Endothelial cell of umbilical vein (primary cell): ENCODE measurements around the gene PNPLA1. TPM values are rescaled to one million over a fixed set of nuclear protein-coding genes. Genes with fewer than 3 reads are reported as not detected.

Experiments used
- BruUV-seq: library from RNA; stranded (reverse); fragments of 400-500 nt; replicated peaks from 2 replicates; lab custom pipeline; 2021; lab: Mats Ljungman, UMichigan
- CTCF ChIA-PET: fragments of 300-600, 350-600 bp; sonication (Branson Sonifier 250); formaldehyde crosslinking; loops from one replicate; lab custom pipeline; 2021; ENCODE audit warnings: antibody characterized with exemption, inconsistent platforms; lab: Charles Lee
- POLR2A ChIA-PET: fragments of 300-600, 350-600 bp; sonication (Branson Sonifier 250); formaldehyde crosslinking; loops from one replicate; lab custom pipeline; 2021; ENCODE audit warnings: antibody characterized with exemption, inconsistent platforms; lab: Charles Lee
- DNase-seq: peaks from one replicate; pipeline ENCODE4 v3.0.0-alpha.2; 2011; ENCODE audit warnings: low read depth, low spot score
- FAIRE-seq: peaks from 2 replicates; lab custom pipeline; 2011; peaks lifted over from hg19 to GRCh38; lab: Jason Lieb, UNC
- H2AFZ ChIP-seq: 2 replicates; pipeline ENCODE4 v1.6.0; 2012; ENCODE audit warnings: low read depth, low read length, control low read depth, inconsistent platforms
- H3K27ac ChIP-seq: 2 replicates; pipeline ENCODE4 v1.5.1; 2011; ENCODE audit warnings: low read depth, mild to moderate bottlenecking, control low read depth, low read length, moderate library complexity; ENCODE audit not compliant: insufficient read depth
- H3K27me3 ChIP-seq, 2 experiments: 2 replicates each; pipeline versions ENCODE4 v1.6.0 to v1.6.1; 2011; ENCODE audit warnings: low read length in 2 of 2, mixed read lengths in 1 of 2; ENCODE audit not compliant: control insufficient read depth in 2 of 2, insufficient read depth in 2 of 2
- H3K36me3 ChIP-seq, 2 experiments: 2 replicates in 1 of 2; 3 replicates in 1 of 2; pipeline ENCODE4 v1.5.1; 2011; ENCODE audit warnings: low read length in 2 of 2, mild to moderate bottlenecking in 1 of 2, moderate library complexity in 1 of 2; ENCODE audit not compliant: control insufficient read depth in 2 of 2, insufficient read depth in 2 of 2; ENCODE audit errors: extremely low read depth in 1 of 2
- H3K4me1 ChIP-seq: 3 replicates; pipeline ENCODE4 v1.5.1; 2011; ENCODE audit warnings: mild to moderate bottlenecking, low read length; ENCODE audit not compliant: control insufficient read depth, insufficient read depth; ENCODE audit errors: extremely low read depth
- H3K4me2 ChIP-seq: 2 replicates; pipeline ENCODE4 v1.6.1; 2011; ENCODE audit warnings: low read length, control low read depth, mixed read lengths; ENCODE audit not compliant: insufficient read depth
- H3K4me3 ChIP-seq, 3 experiments: fragments of 200-600 bp in 1 of 3; sonication (generic), shearing (Covaris generic) in 1 of 3; replicated peaks in 1 of 3; 2 replicates each; pipeline ENCODE4 v1.5.1; 2011 to 2016; ENCODE audit warnings: control low read depth in 3 of 3, low read length in 3 of 3, mild to moderate bottlenecking in 2 of 3, inconsistent platforms in 1 of 3, low read depth in 1 of 3, moderate library complexity in 1 of 3; ENCODE audit not compliant: insufficient read depth in 1 of 3
- H3K79me2 ChIP-seq: 2 replicates; pipeline ENCODE4 v1.6.0; 2012; ENCODE audit warnings: low read length, inconsistent platforms; ENCODE audit not compliant: control insufficient read depth, insufficient read depth
- H3K9ac ChIP-seq: replicated peaks from 2 replicates; pipeline ENCODE3; 2011; ENCODE audit warnings: low read length, control low read depth; ENCODE audit not compliant: insufficient read depth; ENCODE audit errors: extremely low read depth
- H3K9me1 ChIP-seq: replicated peaks from 3 replicates; pipeline ENCODE4 v1.6.0; 2011; ENCODE audit warnings: mild to moderate bottlenecking, low read length; ENCODE audit not compliant: control insufficient read depth, insufficient read depth; ENCODE audit errors: extremely low read depth
- H3K9me3 ChIP-seq: replicated peaks from 2 replicates; pipeline ENCODE4 v1.5.1; 2012; ENCODE audit warnings: low read length, inconsistent platforms; ENCODE audit not compliant: control insufficient read depth, insufficient read depth
- H4K20me1 ChIP-seq: replicated peaks from 2 replicates; pipeline ENCODE3; 2011; ENCODE audit warnings: mild to moderate bottlenecking, low read length; ENCODE audit not compliant: control insufficient read depth, insufficient read depth; ENCODE audit errors: extremely low read depth
- CTCF ChIP-seq, 2 donors: IDR thresholded peaks; 1 replicate in 1 of 2; 2 replicates in 1 of 2; pipeline ENCODE4 v1.5.1; 2011; ENCODE audit warnings: low read length in 2 of 2, mild to moderate bottlenecking in 2 of 2, moderate library complexity in 2 of 2, control low read depth in 1 of 2, inconsistent platforms in 1 of 2, low read depth in 1 of 2; ENCODE audit not compliant: insufficient read depth in 1 of 2; ENCODE audit errors: extremely low read depth in 1 of 2
- EZH2 ChIP-seq: IDR thresholded peaks from 2 replicates; pipeline ENCODE4 v1.6.1; 2012; ENCODE audit warnings: borderline replicate concordance, low read depth, mild to moderate bottlenecking, moderate library complexity, low read length, inconsistent platforms; ENCODE audit not compliant: severe bottlenecking
- FOS ChIP-seq: IDR thresholded peaks from 2 replicates; pipeline ENCODE4 v1.6.1; 2011; ENCODE audit warnings: mild to moderate bottlenecking, low read length, moderate library complexity, borderline replicate concordance; ENCODE audit not compliant: insufficient read depth
- GATA2 ChIP-seq: IDR thresholded peaks from 2 replicates; pipeline ENCODE4 v1.7.0; 2011; ENCODE audit warnings: low read depth, mild to moderate bottlenecking, moderate library complexity, mixed read lengths, low read length; ENCODE audit not compliant: insufficient read length, insufficient read depth
- JUN ChIP-seq: IDR thresholded peaks from 2 replicates; pipeline ENCODE4 v1.6.1; 2011; ENCODE audit warnings: borderline replicate concordance, low read depth; ENCODE audit not compliant: insufficient read length, insufficient read depth
- MAX ChIP-seq: IDR thresholded peaks from 2 replicates; pipeline ENCODE4 v1.6.1; 2011; ENCODE audit not compliant: insufficient read depth, insufficient read length
- MYC ChIP-seq: IDR thresholded peaks from one replicate; pipeline ENCODE4 v1.6.1; 2011; ENCODE audit warnings: mild to moderate bottlenecking, low read depth, low read length
- POLR2A ChIP-seq: IDR thresholded peaks from 2 replicates; pipeline ENCODE4 v1.6.1; 2012; ENCODE audit warnings: low read depth, mild to moderate bottlenecking, control low read depth, low read length
- POLR2AphosphoS5 ChIP-seq: IDR thresholded peaks from 2 replicates; pipeline ENCODE4 v1.6.1; 2012; ENCODE audit warnings: low read depth, mild to moderate bottlenecking, control low read depth, low read length, moderate library complexity; ENCODE audit not compliant: insufficient read depth
- dilution Hi-C: fragments of 300-500 bp; cut with MboI; formaldehyde crosslinking; loops from one replicate; pipeline ENCODE4 v1.15.0; 2019; ENCODE audit warnings: low sequenced_read_pairs; ENCODE audit not compliant: extremely low pct_ligation_motif_present
- intact Hi-C: fragments of 100-400 bp; cut with micrococcal nuclease; formaldehyde crosslinking; loops from one replicate; pipeline ENCODE4 v1.10.0; 2022
- polyA plus RNA-seq, 4 experiments: library from polyadenylated mRNA; depleted of rRNA in 3 of 4; stranded (reverse) in 3 of 4; unstranded in 1 of 4; fragments of >200 nt; gene quantifications; 2 replicates each; pipeline versions ENCODE4 v1.2.1 to v1.2.3, GENCODE V29; 2011 to 2012; ENCODE audit warnings: missing spikeins in 1 of 4
- total RNA-seq: library from RNA; stranded (reverse); gene quantifications from 2 replicates; pipeline ENCODE4 v1.2.3, GENCODE V29; 2021

PNPLA1 gene
- total and polyA plus RNA-seq, 2 donors (not counting 3 experiments of a cell fraction or from before 2014, with no cell fraction given) = not detected

GRCh38 chr6:36343109-36343680 is 73.3 kb downstream of the PNPLA1 start:
- H3K4me2 ChIP-seq = no peak overlapping the region
- H3K9me3 ChIP-seq = no peaks in the 10 kb centered on the region
- H3K9me1 ChIP-seq = no peaks in the 10 kb centered on the region
- no peak overlapping the region for H3K27ac ChIP-seq
- no TSS peak for BruUV-seq
- FAIRE-seq (no peak), DNase-seq (no peak)
- CTCF ChIA-PET = interaction anchor here (1.4 to 13.2 kb wide), 4 partner anchors 8 to 41 kb away, joined by 3 to 373 read pairs (median 42); no protein-coding TSS in a partner anchor
- H3K79me2 ChIP-seq = no peaks in the 10 kb centered on the region
- H3K36me3 ChIP-seq = no peaks in the 10 kb centered on the region
- no peak overlapping the region for H3K9ac ChIP-seq
- H3K27me3 ChIP-seq = peaks cover 26 to 44% of the 10 kb centered on the region in 2 experiments
- H2AFZ ChIP-seq = no peak overlapping the region
- dilution Hi-C loops (no loop called here), intact Hi-C loops (no loop called here)
- POLR2A ChIA-PET = interaction anchor here (0.8 kb wide), 1 partner anchor 10 kb away, joined by 3 read pairs; no protein-coding TSS in a partner anchor
- no peaks in the 10 kb centered on the region for H4K20me1 ChIP-seq
- peaks cover 4% of the 10 kb centered on the region for H3K4me1 ChIP-seq
- TF ChIP-seq MAX (no peak), EZH2 (no peak), JUN (no peak), CTCF (IDR thresholded peaks at IDR 0.05; ENCODE audit: extremely low read depth in 1 of 2, insufficient read depth in 1 of 2, low read depth in 1 of 2, low read length in 2 of 2) (no peak), POLR2A (no peak), FOS (no peak), MYC (no peak), GATA2 (no peak), POLR2AphosphoS5 (no peak)
- H3K4me3 ChIP-seq = no peak overlapping the region
